Right kidney (tissue), 9 donors: ENCODE data around the gene RTF1.
"Not testable (repeated sequence)": the region's sequence is repeated elsewhere in the genome, so short reads cannot be mapped to it uniquely, and the experiment has no call there.

Source experiments
- DNase-seq: peaks from one replicate; pipeline ENCODE4 v3.0.0-alpha.2; 2016
- long read RNA-seq, 8 donors: transcript quantifications; one replicate each; lab custom pipeline, GENCODE V29; 2026

RTF1 gene
- long read RNA-seq, donor 1, full-length matches to known transcripts: 3 of 52 reads
- long read RNA-seq, donor 1, partial matches to known transcripts: 49 of 52 reads
- long read RNA-seq, donor 1, other reads (novel, unspliced or antisense): 0 of 52 reads
- long read RNA-seq, donor 2, partial matches to known transcripts: 14 of 14 reads
- long read RNA-seq, donor 2, other reads (novel, unspliced or antisense): 0 of 14 reads
- long read RNA-seq, donor 3, full-length matches to known transcripts: 2 of 2 reads
- long read RNA-seq, donor 3, partial matches to known transcripts: 0 of 2 reads
- long read RNA-seq, donor 3, other reads (novel, unspliced or antisense): 0 of 2 reads
- long read RNA-seq, donor 4, full-length matches to known transcripts: 5 of 30 reads
- long read RNA-seq, donor 4, partial matches to known transcripts: 25 of 30 reads
- long read RNA-seq, donor 4, other reads (novel, unspliced or antisense): 0 of 30 reads
- long read RNA-seq, donor 5, full-length matches to known transcripts: 8 of 14 reads
- long read RNA-seq, donor 5, partial matches to known transcripts: 6 of 14 reads
- long read RNA-seq, donor 5, other reads (novel, unspliced or antisense): 0 of 14 reads
- long read RNA-seq, donor 6, partial matches to known transcripts: 106 of 106 reads
- long read RNA-seq, donor 6, other reads (novel, unspliced or antisense): 0 of 106 reads
- long read RNA-seq, donor 7: 0 reads
- long read RNA-seq, donor 8, full-length matches to known transcripts: 6 of 38 reads
- long read RNA-seq, donor 8, partial matches to known transcripts: 32 of 38 reads
- long read RNA-seq, donor 8, other reads (novel, unspliced or antisense): 0 of 38 reads

GRCh38 chr15:41416742-41417417 lies at the start of gene RTF1:
TSS of gene RTF1 (plus strand) at chr15:41417095. CDS start at chr15:41417116, 21 bp downstream.
- DNase-seq: peak; percentile 98

DNA sequence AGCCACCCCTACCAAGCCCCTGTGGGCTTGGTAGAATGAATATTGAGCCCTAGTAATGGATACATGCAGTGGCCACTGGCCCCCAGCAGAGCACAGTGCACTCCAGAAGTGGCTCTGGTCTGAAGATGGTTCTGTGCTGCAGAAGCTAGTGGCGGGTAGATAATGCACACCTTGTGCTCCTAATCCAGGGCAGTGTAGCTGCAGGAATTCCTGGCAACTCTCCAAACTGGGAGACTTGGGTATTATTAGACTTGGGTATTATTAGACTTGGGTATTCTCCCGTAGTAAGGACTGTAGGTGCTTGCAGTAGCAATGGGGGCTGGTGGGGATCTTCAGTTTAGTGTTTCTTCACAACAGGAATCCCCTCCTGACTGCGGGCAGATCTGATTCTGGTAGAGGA lies 49.5 kb upstream of the RTF1 start:
- no peak for DNase-seq

DNA sequence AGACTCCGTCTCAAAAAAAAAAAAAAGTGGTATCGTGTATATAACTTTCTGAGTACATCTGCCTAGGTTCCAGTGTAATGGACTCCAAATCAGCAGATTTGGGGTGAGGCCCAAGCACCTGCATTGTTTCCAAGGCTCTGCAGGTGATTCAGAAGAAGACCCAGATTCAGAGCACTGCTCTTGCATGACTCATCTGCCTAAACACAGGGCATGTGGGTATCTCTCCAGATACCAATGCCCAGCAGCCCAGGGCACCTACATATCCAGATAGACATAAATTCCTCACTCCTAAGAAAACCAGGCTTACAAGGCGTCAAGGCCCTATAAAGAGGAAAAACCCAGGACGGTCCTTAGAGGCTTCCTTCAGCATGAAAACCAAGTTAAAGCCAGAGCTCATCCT lies 38.9 kb upstream of the RTF1 start:
- no peak for DNase-seq

- not testable (repeated sequence) for DNase-seq
Measured at GRCh38 chr15:41383974-41384749, 32.7 kb upstream of the RTF1 start.

DNA sequence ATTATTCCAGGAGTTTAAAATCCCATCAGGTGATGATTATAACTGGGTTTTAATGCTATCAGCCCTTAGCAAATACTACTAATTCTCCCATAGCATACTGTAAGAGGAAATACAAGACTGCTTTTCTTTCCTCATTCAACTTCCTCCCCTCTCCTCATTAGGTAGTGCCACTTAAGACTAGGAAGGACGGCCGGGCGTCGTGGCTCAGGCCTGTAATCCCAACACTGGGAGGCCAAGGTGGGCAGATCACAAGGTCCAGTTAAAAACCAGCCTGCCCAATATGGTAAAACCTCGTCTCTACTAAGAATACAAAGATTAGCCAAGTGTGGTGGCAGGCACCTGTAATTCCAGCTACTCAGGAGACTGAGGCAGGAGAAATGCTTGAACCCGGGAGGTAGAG lies 29.2 kb upstream of the RTF1 start:
- no peak for DNase-seq

GRCh38 chr15:41392659-41393058 lies 24.2 kb upstream of the RTF1 start:
- no peak for DNase-seq

DNA sequence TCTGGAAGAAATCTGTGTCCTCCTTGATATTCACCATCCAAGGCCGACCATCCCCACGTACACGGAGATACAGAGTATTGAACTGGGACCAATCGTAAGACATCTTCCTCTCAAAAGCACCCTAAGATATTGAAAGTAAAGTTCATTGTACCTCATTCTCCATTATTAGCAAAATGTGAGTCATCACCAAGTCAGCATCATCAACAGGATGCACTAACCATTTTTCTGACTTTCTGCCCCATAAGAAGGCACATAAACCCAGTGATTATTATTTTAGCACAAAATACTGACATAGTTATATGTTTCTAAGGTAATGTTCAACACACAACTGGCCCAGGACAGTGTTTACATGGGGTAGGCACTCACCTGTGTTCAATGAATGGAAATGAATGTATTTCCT lies 22.0 kb upstream of the RTF1 start:
- no peak for DNase-seq

DNA sequence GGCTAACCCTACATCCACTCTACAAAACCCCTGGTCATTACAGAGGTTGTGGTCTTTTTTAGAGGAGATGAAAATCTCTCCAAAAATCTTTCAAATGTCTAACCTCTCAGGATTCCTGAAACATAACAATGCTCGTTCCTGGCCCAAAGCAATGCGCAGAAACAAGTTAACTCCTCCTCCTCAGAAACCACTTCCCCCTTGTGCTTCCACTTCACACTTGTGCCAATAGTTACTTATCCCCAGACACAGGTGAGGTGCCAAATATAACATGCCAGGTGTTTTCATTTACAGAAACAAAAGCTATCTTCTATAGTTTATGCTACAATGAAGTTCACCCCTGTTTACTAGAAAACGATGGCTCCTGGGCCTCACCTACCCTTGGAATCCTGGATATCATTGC lies 20.8 kb upstream of the RTF1 start:
- DNase-seq: no peak

- no peak for DNase-seq
Measured at GRCh38 chr15:41401904-41402267, 15.0 kb upstream of the RTF1 start.

DNA sequence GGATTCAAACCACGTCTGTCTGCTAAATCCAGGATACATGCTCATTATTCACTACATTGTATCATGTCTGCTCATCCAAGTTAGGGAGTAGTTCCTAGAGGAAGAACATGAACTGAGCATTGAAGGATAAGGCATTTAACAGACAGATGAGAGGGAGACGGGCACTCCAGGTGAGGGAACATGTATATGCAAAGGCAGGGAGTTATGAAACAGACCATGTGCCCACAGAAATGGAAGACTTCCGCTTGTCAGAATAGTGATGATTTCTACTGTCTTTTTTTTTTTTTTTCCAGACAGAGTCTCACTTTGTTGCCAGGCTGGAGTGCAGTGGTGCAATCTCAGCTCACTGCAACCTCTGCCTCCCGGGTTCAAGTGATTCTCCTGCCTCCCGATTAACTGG lies 9.6 kb upstream of the RTF1 start:
- DNase-seq: no peak

- DNase-seq: no peak
Measured at GRCh38 chr15:41408234-41408641, 8.7 kb upstream of the RTF1 start.

DNA sequence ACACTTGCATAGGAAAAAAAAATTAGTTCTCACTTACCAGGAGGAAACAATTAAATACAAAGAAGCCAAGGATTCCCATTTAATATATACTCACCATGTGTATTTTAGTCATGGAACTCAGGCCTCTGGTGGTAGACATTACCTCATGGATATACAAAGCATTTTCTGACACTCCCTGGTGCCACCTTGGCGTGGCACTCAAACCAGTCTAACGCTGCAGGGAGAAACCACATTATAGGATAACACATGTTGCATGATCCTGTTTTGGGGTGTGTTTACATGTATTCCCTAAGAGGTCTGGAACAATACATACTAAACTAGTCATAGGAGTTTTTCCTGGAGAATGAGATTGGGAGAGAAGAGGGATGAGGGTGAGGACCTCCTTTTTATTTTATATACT lies 5.9 kb upstream of the RTF1 start:
- DNase-seq: no peak

- no peak for DNase-seq
Measured at GRCh38 chr15:41411441-41411840, 5.5 kb upstream of the RTF1 start.

DNA sequence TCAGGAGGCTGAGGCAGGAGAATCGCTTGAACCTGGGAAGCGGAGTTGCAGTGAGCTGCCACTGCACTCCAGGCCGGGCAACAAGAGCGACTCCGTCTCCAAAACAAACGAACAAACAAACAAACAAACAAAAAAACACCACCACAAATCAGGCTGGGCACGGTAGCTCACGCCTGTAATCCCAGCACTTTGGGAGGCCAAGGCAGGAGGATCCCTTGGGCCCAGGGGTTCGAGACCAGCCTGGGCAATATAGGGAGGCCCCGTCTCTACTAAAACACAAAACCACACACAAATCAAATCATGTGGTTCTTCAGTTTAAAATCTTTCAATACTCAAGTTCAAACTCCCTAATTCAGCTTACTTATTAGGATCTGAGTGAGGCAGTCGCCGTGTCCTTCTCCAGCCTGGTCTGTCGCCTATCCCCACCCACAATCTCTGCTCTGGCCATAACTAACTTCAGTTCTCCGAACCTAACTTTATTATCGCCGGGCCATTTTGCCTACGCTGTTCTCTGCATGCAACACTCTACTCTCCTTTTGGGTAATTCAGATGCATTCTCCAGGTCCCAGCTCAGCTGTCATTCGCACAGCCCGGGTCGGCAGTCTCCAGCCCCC lies 660 bp upstream of the RTF1 start:
- no peak for DNase-seq

DNA sequence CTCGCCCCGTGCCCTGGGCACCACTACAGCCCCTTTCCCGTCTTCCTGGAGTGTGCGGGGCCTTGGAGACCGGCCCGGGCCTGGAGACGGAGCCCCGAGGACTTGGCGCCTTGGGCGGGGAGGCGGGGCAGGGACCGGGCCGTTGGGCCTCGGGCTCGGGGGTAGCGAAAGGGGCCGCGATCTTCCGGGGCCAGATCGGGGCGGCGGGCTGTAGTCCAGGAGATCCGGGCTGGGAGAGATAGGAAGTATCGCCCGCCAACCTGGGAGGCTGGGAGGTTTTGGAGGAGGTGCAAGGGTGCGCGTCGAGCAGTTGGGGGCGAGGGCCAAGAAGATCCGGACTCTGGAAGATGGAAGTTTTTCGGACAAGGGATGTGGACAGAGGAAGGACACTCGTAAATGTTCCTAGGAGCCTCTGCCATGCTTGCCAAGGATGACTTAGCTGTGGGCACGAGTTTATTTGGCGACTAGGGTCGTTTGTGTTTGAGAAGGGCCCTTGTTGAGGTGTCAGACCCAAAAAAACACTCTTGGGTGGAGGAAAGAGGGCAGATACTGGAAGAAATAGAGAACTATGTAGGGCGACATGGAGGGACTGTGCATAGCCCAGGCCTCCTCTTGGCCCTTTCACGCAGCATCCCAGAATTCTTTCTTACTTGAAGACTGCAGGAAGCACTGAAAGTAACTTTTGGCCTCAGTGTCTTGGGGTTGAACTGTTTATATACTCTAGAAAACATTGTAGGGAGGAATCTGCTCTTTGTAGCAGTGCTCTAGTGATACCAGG lies 712 bp downstream of the RTF1 start:
- no peak for DNase-seq

DNA sequence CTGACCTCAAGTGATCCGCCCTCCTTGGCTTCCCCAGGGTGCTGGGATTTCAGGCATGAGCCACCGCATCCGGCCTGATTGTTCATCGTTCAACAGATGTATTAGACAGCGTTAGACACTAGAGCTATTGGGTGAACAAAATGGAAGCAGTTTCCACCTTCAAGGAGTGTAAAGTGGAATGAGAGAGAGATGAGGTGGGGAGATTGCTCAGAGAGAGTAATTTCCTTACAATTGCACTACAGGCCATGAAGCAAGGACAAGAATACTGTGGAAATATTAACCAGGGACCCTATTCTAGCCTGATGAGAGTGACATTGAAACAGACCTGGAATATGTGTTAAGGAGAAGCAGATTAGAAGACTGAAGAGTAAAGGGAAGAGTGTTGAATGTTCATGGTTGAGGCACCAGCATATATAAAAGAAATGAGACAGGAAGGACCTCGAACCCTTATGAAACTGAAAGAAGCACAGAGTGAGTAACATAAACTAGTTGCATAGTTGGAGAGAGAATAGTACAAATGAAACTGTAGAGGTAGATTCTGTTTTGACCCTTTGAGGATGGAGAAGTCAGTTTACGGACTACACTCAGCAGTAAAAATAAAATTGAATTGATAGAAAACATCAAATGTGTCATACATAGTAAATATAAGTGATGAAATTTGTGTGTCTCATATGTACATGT lies 7.2 kb downstream of the RTF1 start:
- DNase-seq: no peak

DNA sequence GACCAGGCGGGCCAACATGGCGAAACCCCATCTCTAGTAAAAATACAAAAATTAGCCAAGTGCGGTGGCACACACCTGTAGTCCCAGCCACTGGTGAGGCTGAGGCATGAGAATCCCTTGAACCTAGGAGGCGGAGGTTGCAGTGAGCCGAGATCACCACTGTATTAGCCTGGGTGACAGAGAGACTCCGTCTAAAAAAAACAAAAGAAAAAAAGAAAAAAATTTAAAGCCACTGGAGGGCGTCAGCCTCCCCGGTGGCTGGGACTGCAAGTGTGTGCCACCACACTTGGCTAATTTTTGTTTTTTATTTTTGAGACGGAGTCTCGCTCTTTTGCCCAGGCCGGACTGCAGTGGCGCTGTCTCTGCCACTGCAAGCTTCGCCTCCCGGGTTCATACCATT lies 7.9 kb downstream of the RTF1 start:
- DNase-seq: no peak

DNA sequence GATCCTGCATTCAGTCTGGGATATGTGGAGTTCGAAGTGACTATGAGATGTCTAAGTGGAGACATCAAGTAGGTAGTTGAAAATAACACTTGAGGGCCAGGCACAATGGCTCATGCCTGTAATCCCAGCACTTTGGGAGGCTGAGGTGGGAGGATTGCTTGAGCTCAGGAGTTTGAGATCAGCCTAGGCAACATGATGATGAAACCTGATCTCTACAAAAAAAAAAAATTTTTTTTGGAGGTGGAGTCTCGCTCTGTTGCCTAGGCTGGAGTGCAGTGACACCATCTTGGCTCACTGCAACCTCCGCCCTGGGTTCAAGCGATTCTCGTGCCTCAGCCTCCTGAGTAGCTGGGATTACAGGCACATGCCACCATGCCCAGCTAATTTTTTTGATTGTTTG lies 9.0 kb downstream of the RTF1 start:
- not testable (repeated sequence) for DNase-seq

GRCh38 chr15:41429003-41429890 lies 12.4 kb downstream of the RTF1 start:
- DNase-seq: no peak
